Raji (cell line): ENCODE data around the gene KIAA0513.

Experiments used
- POLR2A ChIP-seq: IDR thresholded peaks from 2 replicates; pipeline ENCODE4 v1.6.1; 2011; ENCODE audit warnings: low read depth, low read length, control low read depth; ENCODE audit not compliant: insufficient read depth

Gene KIAA0513

GRCh38 chr16:85034591-85035433, 7.2 kb downstream of the KIAA0513 start:
- TF ChIP-seq POLR2A, result no peak

GRCh38 chr16:85036236-85037049, 8.8 kb downstream of the KIAA0513 start:
- no peak for TF ChIP-seq POLR2A

DNA sequence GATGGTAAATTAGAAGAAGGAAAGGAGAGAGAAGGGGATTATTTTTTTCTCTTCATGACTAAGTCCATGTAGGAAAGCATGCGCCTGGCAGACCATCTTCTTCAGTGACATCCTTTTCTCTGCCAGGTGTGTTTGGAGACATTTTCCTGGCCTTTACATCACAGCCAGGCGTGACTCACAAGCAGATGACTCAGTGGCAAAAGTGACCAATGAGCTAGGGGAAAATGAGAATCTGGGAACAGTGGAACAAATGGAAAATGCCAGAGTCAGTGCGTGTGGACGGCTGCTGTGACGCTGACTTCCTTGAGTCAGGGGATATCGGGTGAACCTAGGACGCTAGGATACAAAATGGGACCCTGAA, 9.4 kb downstream of the KIAA0513 start:
- TF ChIP-seq POLR2A, result no peak

GRCh38 chr16:85037721-85038120, 10.1 kb downstream of the KIAA0513 start:
- no peak for TF ChIP-seq POLR2A

DNA sequence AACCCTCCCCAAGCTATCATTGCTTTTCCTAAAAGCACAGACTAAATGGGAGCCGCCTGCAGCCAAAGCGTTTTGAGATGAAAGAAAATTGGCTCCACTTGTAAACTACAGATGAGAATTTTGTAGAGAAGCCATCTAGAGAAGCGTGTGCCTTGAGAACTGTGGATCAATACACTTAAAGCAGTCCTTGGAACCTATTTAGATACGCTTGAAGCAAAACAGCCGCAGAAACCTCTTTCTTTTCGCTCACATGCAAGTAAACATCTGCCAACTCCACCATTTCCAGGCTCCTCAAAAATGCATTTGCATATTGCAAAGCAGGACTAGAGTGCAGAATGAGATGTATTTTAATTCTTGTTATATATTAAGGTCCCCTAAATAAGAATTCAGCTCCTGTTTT, 13.1 kb downstream of the KIAA0513 start:
- TF ChIP-seq POLR2A, result no peak

- no peak for TF ChIP-seq POLR2A
These were observed 13.9 kb downstream of the KIAA0513 start for GRCh38 chr16:85041219-85042166.

DNA sequence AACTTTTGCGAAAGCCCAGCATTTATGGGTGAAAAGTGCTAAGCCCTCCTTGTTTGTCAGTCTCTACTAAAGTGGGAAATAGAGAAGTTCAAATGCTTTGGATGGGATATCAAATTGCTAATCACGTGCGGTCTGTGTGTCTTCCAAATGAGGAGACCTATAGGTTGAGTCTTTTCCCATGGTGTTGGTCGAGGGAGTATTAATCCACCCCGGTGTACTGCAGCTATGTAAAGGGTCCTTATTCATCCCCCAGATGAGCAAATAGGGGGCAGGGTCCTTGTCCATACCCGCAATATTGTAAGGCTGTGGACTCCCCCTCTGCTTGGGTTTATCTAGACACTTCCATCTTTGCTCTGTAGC, 14.6 kb downstream of the KIAA0513 start:
- no peak for TF ChIP-seq POLR2A

- TF ChIP-seq POLR2A, result no peak
These were observed 15.0 kb downstream of the KIAA0513 start for GRCh38 chr16:85042606-85043005.

DNA sequence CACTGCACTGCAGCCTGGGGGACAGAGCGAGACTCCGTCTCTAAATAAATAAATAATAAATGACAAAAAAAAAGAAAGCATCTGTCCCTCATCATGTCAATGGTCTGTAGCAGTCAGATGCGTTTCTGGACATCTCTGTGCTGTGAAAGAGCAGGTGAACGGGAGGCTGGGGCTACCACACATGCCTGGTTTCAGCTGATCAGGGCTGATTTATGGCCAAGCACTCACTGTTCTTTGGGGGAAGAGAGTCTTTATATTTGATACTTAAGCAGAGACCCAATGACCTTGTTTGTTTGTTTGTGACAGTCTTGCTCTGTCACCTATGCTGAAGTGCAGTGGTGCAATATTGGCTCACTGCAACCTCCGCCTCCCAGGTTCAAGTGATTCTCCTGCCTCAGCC, 17.5 kb downstream of the KIAA0513 start:
- TF ChIP-seq POLR2A, result no peak

DNA sequence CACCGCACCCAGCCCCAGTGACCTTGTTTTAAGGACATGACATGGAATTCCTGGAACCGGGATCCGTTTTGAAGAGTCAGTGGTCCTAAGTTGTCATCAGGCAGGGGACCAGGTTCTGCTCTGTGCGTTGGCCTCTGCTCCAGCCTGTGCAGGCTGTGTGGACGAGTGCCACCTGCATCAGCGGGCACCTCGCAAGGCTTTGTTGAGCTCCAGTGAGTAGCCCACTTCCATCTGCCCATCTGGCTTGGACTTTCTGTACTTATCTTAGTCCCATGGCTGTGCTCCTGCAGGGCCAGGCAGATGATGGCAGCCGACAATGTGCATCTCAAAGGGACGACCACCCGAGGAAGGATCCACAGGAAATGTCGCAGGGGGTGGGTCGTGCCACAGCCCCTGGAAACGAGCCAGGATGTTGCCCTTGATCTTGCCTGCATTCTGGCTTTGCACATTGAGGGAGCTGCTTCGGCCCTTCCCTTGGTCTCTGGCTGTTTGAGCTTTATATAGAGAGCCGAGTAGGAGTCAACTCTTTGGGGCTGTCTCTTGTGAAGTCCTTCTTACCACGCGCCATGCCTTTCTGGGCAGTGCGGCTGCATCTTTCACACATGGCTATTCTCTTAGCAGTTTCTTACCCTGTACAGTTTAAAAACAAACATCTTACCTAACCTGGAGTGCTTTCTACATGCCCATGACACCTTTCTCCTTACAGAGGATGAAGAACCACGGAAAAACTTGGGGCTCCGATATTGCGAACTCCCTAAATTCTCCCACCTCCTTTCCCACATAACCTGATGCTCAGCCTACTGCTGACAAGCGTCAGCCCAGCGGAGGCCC, 18.3 kb downstream of the KIAA0513 start:
- no peak for TF ChIP-seq POLR2A

- TF ChIP-seq POLR2A, result no peak
These were observed 18.9 kb downstream of the KIAA0513 start for GRCh38 chr16:85046472-85046916.

DNA sequence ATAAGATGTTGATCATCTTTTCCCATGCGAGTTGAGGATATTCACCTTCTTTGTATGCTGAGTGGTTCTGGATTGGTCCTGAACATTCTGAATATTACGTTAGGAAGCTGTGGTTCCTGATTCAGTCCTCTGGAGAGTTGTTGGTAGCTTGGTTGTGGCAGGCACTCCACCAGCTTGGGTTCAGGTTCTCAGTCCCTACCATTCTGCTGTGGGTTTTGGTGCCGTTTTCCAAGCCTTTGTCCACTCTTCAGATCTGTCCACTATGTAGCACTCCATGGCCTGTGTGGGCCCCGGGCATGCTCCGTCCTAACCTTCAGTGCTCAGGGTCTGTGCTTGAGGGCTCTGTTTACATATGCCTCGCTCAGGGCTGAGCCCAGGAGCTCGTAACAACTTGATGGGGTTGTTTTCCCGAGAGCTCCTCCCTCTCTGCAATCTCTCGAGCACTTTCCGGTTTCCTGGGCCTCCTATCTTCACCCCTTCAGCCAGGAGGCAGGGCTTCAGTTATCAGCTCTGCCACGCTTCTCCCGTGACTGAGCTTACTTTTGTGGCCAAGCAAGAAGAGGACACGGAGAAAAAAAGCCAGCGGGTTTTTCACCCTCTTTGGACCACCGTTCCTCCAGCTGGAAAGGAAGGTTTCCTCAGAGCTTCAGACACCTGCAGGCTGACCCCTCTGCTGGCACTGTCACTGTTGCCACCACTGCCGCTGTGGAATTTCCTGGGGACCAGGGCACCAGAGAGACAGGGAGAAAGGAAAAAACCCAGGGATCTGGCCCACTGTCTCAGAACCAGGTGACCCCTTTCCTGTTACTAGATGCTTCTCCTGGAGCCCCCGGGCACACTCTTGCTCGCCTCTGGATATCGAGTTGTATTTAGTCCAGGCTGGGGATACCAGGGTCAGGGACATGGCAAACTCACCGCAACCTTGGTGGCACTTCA, 19.6 kb downstream of the KIAA0513 start:
- no peak for TF ChIP-seq POLR2A

DNA sequence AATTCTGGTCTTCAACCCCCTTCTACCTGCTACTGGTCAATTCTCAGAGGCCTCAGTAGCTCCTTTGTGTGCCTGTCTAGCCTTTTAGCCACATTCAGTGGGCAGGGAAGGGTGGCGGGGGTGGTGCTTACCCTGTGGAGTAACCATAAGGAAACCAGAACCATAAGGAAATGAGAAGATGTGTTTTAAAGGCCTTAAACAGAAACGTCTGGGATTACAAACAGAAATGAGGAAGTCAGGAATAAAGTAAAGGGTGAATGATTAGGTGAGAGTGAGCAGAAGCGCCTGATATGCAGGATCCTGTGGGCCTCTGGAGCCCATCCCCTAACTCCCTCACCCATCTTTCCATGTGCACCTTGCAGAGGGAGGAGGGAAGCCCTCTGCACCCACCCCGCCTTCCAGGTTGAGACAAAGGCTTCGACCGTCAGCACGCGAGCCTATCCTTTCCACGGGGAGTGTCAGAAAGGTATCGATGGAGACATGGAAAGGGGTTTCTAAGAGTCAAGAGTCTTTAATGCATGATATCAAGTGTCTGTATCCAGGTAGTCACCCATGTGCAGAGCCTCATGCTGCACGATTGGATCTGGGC, 20.4 kb downstream of the KIAA0513 start:
- no peak for TF ChIP-seq POLR2A

GRCh38 chr16:85048921-85049562, 21.4 kb downstream of the KIAA0513 start:
- no peak for TF ChIP-seq POLR2A
